Activated CD4-positive, CD25-positive, alpha-beta regulatory T cell treated with anti-CD3 and anti-CD28 coated beads, Interleukin-2, amount 50 U/mL, for 16 hours (primary cell): ENCODE data around the gene CLN3.
"Not testable (repeated sequence)": the region's sequence is repeated elsewhere in the genome, so short reads cannot be mapped to it uniquely, and the experiment has no call there.

Source experiments
- DNase-seq: peaks from one replicate; pipeline ENCODE4 v3.0.0-alpha.2; 2020; ENCODE audit warnings: low read depth, low spot score

Gene CLN3

GRCh38 chr16:28513484-28514181 lies 21.8 kb upstream of the CLN3 start:
- DNase-seq = no peak

DNA sequence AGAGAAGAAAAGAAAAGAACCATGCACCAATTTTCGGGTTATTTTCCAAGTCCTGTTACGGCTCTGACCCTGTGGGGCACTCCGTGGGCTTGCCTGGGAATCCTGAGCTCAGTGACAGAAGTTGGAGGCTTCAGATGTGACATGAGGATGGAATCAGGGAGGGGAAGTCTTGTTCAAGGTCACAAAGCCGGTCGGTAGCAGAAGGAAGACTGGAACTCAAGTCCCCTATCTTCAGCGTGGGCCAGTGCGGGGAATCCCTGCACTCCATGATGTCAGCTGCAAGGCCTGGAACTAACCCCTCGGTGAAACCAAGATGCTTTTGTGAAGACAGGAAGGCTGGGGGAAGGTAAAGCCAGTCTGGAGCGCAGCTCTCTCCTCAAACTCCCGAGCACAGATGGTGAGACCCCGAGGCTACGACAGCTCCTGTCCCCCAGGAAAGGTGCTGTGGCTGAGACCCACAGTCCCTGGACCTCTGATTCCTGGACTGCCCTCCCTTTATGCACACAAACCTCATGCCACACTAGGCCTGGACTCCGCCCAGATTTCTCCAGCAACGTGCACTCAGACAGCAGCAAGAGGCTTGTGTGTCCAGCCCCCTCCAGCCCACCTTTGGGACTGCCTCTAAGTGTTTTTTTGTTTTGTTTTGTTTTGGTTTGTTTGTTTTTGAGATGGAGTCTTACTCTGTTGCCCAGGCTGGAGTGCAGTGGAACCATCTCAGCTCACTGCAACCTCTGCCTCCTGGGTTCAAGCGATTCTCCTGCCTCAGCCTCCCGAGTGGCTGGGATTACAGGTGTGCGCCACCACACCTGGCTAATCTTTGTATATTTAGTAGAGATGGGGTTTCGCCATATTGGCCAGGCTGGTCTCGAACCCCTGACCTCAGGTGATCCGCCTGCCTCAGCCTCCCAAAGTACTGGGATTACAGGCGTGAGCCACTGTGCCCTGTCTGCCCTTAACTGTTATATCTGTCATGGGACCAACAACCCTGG lies 20.2 kb upstream of the CLN3 start:
- DNase-seq = no peak

DNA sequence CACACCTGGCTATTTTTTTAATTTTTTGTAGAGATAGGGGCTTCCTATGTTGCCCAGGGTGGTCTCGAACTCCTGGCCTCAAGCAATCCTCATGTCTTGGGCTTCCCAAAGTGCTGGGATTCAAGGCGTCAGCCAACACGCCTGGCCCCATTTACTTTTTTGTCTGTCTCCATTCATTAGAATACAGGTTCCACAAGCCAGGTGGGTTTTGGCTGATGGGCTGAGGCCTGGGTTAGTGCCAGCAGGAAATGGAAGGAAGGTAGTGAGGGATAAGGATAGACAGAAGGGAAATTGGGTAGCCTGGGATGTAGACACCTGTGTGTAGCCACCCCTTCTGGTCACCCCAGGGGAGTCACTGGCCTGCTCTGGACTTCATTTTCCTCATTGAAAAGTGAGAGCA lies 19.2 kb upstream of the CLN3 start:
- DNase-seq = no peak

DNA sequence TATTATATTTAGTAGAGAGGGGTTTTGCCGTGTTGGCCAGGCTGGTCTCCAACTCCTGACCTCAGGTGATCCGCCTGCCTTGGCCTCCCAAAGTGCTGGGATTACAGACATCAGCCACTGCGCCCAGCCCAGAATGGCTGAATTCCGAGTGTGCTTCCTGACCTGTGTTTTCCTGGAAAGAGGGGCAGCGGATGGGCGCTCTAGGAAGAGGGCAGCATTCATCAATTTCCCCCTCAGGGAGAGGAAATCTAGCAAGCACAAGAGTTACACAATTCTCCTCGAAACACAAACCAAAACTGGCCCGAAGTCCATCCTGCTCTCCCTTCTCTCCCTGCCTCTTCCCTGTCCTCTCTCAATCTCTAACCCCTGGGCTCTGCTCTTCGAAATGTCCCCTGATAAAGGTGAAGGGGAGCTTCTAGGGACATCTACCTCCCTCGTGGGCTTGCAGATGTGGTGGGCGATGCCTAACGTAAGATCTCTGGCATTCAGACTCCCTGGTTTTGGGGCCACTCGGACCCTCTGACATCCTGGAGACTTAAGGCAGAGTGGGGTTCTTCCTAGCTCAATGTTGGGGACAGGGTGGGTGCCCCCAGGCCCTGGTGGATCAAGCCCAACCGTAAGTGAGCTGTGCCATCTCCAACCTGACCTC lies 13.7 kb upstream of the CLN3 start:
- no peak for DNase-seq

- DNase-seq = no peak
These were observed 13.0 kb upstream of the CLN3 start for GRCh38 chr16:28504707-28505404.

- DNase-seq = no peak
These were observed 11.8 kb upstream of the CLN3 start for GRCh38 chr16:28503470-28504259.

- no peak for DNase-seq
These were observed 10.4 kb upstream of the CLN3 start for GRCh38 chr16:28502290-28502689.

- no peak for DNase-seq
These were observed 9.7 kb upstream of the CLN3 start for GRCh38 chr16:28501258-28502232.

DNA sequence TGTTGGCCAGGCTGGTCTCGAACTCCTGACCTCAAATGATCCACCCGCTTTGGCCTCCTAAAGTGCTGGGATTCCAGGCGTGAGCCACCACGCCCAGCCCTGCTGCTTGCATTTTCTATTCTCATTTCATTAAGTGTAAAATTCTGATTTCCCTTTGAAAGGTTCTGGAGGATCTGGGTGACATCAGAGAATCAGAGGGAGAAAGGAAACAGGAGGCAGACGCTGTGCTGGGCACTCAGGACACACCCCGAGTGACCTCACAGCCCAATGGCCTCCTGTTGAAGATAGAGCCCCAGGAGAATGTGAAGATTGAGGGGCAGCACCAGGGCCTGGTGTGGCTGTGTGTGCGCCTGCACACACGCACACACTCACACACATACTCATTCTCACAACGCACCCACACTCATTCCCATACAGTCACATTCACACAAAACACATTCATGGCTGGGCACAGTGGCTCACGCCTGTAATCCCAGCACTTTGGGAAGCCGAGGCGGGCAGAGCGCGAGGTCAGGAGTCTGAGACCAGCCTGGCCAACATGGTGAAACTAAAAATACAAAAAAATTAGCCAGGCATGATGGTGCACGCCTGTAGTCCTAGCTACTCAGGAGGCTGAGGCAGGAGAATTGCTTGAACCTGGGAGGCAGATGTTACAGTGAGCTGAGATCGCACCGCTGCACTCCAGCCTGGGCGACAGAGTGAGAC lies 8.8 kb upstream of the CLN3 start:
- not testable (repeated sequence) for DNase-seq

DNA sequence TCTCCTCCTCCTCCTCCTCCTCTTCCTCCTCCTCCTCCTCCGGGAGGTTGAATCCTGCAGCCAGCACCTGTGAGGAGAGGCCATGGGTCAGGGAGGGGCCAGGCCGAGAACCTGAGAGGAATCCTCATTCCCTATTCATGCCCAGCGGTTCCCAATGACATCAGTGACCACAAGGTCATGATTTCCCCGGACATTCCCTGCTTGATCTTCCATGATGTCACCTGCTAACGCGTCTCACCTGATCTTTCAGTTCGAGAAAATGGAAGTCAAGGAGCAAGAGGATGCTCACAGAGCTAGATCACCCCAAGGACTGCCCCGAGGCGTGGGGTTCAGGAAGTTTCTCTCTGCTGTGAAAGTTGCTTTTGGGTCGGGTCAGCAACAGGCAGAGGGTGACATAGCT lies 8.0 kb upstream of the CLN3 start:
- DNase-seq = no peak

DNA sequence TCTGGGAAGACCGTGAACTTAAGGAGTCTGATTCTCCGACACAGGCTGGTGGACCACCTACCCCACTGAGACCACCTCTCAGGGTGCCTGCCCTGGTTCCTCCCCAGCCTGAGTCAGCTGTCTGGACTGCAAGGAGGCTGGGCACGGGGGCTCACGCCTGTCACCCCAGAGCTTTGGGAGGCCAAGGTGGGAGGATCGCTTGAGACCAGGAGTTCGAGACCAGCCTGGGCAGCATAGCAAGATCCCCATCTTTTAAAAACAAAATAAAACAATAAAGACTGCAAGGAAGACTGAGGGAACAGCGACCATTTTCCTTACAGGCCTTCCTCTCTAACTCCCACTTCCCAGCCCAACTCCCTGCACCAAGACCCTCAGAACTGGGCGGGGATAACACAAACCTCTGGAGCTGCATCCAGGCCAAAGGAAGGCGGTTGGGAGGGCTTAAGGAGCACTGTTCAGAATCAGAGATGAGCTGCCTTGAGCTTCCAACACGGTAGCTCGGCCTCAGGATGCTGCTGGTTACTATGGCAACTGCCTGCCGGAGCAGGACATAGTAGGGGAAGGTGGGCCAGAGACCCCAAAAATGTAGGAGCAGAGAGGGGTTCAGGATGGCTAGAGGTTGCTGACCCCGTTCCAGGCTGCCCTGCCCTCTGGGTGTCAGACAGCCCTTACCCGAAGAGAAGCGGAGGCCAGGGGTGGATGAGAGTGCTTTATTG lies 7.0 kb upstream of the CLN3 start:
- DNase-seq = no peak

DNA sequence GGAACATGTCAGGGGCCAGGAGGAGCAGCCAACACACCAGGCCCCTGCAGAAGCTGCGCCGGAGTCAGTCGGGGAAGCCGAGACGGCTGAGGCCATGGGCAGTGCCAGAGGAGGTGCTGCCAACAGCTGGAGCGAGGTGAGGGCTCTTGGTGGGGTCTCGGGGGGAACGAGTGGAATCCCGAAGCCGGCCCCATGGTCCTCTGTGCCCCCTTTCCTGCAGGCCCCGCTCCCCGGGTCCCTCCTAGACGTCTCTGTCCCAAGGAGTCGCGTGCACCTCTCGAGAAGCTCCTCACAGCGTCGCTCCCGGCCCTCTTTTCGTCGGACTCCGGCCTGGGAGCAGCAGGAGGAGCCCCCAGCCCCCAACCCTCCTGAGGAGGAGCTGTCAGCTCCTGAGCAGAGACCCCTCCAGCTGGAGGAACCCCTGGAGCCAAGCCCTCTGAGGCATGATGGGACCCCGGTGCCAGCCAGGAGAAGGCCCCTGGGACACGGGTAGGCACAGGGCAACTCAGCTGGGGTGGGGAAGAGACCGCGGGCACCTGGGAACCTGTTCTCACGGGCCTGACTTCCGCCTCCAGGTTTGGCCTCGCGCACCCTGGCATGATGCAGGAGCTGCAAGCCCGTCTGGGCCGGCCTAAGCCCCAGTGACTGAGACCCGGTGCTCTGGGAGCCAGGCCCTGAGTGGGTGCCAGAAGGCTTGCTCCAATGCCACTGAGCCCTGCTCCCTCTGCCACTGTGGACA lies 6.2 kb upstream of the CLN3 start:
- DNase-seq = no peak

DNA sequence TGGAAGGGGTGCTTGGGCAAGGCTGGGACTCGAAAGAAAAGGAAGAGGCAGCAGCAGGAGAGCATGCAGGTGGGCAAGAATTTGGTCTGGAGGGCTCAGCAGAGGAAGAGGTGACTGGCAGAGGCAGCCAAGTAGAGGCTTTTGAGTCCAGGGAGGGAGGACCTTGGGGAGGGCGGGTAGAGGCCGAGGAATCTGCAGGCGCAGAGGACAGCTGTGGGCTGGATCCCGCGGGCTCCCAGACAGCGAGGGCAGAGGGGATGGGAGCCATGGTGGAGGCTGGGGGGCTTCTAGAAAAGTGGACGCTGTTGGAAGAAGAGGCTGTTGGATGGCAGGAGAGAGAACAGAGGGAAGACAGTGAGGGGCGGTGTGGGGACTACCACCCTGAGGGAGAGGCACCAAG lies 5.5 kb upstream of the CLN3 start:
- no peak for DNase-seq

DNA sequence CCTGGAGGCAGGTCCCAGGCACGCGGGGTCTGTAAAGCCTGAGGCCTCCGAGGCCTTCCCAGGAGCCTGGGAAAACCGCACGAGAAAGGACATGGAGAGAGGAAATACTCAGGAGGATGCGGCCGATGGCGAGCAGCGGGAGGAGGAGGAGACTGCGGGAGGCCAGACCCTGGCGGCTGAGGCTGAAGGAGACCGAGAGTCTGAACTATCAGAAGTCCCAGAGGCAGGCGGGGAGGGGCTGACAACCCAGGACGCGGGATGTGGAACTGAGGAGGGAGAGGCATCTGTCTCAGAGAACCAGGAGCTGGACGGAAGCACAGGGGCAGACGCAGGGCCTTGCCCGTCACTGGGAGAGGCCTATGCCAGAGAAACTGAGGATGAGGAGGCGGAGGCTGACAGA lies 5.0 kb upstream of the CLN3 start:
- DNase-seq = no peak

- no peak for DNase-seq
These were observed 4.2 kb upstream of the CLN3 start for GRCh38 chr16:28495795-28496749.

GRCh38 chr16:28495098-28495793 lies 3.4 kb upstream of the CLN3 start:
- no peak for DNase-seq
